HG03469 (cell line): ENCODE data around the gene BEGAIN.

ENCODE experiments used
- ATAC-seq: cut with Tn5 transposase; IDR thresholded peaks from one replicate; pipeline ENCODE4 v1.9.1; 2021; ENCODE audit warnings: mild to moderate bottlenecking, moderate library complexity, moderate number of reproducible peaks; ENCODE audit not compliant: unreplicated experiment

Gene BEGAIN

GRCh38 chr14:100554696-100555320 is 32.4 kb downstream of the BEGAIN start:
- ATAC-seq = no peak

GRCh38 chr14:100554082-100554677 is 33.0 kb downstream of the BEGAIN start:
- ATAC-seq = no peak

GRCh38 chr14:100553471-100553870 is 33.7 kb downstream of the BEGAIN start:
- no peak for ATAC-seq

GRCh38 chr14:100552524-100553125 is 34.6 kb downstream of the BEGAIN start:
- ATAC-seq = no peak

GRCh38 chr14:100551056-100551455 is 36.2 kb downstream of the BEGAIN start:
- no peak for ATAC-seq

GRCh38 chr14:100549834-100550625 is 37.2 kb downstream of the BEGAIN start:
- ATAC-seq = no peak

GRCh38 chr14:100548939-100549338 is 38.3 kb downstream of the BEGAIN start:
- ATAC-seq = no peak

GRCh38 chr14:100548295-100548655 is 38.9 kb downstream of the BEGAIN start:
- no peak for ATAC-seq

- ATAC-seq = no peak
These were observed 39.5 kb downstream of the BEGAIN start for GRCh38 chr14:100547633-100548294.

GRCh38 chr14:100546051-100546443 is 41.2 kb downstream of the BEGAIN start:
- no peak for ATAC-seq

- no peak for ATAC-seq
These were observed 41.9 kb downstream of the BEGAIN start for GRCh38 chr14:100545359-100545758.

- ATAC-seq = no peak
These were observed 42.6 kb downstream of the BEGAIN start for GRCh38 chr14:100544506-100545141.

GRCh38 chr14:100543471-100544455 is 43.5 kb downstream of the BEGAIN start:
- ATAC-seq = no peak

GRCh38 chr14:100542619-100543205 is 44.5 kb downstream of the BEGAIN start:
- no peak for ATAC-seq

- ATAC-seq = no peak
These were observed 45.3 kb downstream of the BEGAIN start for GRCh38 chr14:100541621-100542560.

GRCh38 chr14:100540926-100541620 is 46.1 kb downstream of the BEGAIN start:
- no peak for ATAC-seq

GRCh38 chr14:100540141-100540925 is 46.9 kb downstream of the BEGAIN start:
- no peak for ATAC-seq
